ENCODE data around the gene TNNI2.
"Not testable (repeated sequence)": the region's sequence is repeated elsewhere in the genome, so short reads cannot be mapped to it uniquely, and the experiment has no call there.

The TNNI2 gene

DNA sequence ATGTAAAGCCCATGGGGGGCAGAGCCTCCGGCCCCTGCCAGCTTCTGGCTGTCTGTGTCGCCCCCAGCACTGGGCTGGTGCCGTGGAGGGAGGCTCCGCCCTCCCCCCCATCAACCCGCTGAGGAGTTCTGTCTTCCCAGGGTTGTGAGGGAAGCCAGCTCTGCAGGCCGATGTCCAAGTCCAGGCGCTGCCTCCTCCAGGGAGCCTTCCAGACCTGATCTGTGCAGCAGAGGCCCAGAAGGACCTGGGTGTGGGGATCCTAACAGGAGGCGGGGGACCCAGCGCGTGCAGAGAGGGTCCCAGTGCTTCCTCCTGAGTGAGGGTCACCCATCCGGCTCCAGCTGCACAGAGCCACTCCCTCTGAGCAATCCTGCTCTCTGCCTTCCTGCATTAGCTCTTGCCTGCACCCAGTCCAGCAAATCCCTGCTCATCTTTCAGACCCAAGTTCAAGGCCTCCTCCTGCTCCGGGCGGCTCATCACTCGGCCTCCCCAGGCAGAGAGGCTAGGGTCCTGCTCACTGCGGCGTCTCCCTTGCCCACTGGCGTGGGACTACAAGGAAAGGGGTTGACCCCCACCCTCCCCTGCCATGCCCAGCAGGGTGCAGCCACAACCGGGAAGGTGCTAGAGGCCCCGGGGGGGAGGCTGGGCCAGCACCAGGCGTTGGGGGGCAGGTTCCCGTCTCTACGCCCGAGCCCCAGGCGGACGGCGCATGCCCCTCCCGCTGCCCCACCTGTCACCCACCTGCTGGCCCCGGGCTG lies 36.5 kb downstream of the TNNI2 start:
- no peak for DNase-seq (ENCODE audit: low read depth)

DNA sequence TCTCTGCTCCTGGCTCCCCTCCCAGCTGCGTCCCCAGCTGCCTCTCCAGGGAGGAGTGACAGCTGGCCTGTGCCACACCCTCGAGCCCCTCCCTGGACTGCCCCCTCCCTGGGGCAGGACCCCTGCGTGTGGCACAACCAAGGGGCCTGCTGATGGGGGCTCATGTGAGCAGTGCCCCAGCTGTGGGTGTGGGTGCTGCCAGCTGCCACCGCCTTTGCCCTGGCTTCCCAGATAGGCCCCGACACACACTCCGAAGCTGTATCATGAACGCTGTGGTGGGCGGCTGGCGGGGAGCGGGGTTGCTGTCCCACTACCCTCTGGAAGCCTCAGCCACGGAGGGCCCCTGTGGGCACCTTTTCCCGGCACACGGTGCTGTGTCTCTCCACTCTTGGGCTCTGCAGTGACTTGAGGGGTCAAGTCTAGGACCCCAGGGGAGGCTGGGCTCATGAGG lies 37.1 kb downstream of the TNNI2 start:
- DNase-seq (ENCODE audit: low read depth) = not testable (repeated sequence)

DNA sequence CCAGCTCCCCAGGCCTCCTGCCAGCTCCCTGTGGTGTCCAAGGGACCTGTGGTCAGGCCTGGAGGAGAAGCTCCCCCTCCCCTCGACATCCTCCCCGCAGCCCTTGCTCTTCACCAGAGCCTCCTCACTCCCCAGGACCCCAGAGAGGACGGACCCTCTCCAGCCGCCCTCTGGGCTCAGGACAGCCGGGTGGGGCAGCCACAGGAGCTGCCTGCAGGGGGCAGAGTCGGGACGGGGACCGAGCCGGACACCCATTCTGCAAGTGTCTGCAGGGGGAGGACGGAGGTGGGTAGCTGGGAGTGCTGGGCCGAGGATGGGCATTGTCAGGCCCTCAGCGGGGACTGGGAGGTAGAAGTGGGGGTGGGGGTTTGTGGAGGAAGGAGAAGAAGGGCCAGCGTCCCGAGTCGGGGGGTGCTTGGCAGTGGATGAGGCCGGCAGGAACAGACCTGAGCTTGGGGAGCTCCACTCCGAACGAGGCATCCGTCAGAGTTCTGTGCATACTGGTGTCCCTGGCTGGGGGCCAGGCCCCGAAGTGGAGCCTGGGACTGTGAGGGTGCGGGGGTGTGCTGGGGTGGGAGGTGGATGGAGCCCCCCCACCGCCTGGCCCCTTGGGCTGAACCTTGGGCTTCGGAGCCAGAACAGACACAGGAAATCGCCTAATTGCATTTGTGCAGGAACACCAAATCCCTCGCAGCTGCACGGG lies 37.7 kb downstream of the TNNI2 start:
- no peak for DNase-seq (ENCODE audit: low read depth)

DNA sequence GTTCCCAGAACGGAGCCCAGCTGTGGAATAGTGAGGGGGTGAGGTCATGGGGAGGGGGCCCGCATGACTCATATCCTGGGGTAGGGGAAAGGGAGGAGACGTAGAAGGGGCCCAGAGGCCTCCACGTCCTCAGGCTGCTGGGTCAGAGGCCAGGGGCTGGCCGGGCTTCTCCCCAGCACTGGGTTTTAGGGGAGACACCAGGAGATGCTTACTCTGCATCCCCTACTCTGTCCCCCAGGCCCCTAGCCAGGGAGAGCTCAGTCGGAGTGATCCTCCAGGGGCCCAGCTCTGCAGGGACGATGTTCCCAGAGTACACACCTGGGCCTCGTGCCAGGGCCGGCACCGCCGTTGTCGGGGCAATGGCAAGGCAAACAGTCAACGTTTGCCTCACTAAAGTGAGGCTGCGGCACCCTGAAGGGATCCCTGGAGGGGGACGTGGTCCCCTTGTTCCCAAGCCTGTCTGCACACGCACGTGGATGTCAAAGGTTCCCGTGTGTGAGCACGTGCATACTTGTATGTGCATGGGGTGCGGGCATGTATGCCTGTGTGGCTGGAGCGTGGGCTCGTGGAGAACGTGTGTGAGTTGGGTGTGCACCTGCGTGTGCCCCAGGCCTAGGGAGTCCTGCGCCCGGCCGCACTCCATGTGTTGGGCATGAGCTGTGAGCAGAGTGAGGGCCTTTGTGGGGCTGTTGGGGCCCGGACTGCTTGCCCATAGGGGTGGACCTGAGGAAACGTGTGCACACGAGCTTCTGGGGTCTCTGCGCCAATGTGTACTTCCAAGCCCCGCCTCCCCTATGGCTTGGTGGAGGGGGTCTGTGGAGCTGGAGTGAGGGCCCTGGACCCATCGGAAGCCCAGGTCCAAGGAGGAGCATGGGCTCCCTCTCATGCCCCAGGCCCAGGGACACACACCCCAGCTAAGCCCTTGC lies 38.7 kb downstream of the TNNI2 start:
- peak; percentile 14 for DNase-seq (ENCODE audit: low read depth)

DNA sequence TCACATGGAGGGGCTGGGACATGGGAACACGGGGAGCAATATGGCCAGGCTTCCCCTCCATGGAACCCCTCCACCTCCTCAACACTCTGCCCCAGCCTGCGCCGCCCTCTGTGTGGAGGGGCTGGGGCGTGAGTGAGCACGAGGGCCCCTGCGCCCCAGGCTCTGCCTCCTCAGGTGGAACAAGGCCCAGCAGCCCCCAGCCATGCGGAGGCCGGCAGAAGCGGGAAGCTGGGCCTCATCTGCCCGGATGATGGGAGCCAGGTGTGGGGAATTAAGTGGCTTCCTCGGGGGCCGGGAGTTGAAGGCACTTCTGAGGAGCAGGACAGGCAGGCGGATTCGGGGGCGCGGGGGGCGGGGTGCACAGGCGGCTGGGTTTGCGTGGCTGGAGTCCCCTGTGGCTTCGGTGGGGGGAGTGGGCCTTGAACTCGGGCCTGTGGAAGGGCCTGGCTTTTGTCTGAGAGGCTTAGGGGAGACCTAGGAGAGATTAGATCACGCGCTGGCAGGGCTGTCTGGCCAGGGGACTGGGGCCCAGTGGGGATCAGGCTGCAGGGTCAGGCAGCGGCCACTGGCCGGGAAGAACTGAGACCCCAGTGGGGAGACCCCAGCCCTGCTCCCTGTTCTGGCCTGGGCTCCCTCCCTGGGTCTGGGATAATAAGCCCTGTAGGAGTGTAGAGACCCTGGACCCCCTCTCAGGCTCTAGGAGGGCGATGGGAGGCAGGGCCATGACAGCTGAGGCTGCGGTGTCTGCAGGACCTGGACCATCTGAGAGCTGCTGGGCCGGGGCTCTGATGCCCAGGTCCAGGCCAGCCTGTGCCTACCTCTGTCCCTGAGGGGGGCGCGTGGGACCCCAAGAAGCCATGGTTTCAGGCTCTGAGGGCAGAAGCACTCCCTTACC lies 39.6 kb downstream of the TNNI2 start:
- no peak for DNase-seq (ENCODE audit: low read depth)

DNA sequence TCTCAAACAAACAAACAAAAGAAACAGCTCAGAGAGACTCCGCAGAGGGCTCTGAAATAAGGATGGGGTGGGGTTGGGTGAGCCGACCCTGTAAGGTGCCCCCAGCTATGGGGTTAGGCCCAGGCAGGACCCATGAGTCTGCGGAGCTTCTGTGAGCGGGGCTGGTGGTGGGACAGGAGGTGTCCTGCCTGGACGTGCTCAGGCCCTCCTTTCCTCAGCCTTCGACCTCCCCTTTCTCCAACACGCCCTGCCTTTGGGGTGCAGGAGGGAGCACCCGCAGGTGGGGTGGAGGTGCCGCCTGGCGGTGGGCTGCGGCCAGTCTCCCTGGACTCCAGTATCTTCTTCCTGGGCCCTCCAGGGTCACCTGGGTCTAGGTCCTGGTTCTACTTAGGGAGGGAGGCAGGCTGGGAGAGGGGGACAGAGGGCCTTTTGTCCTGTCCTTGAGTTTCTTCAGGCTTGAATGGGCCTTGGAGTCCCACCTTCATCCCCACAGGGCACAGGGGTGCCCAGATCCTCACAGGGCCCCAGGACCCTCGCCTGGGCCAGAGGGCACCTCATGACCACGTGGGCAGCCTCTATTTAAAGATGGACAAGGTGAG lies 40.7 kb downstream of the TNNI2 start:
- no peak for DNase-seq (ENCODE audit: low read depth)

DNA sequence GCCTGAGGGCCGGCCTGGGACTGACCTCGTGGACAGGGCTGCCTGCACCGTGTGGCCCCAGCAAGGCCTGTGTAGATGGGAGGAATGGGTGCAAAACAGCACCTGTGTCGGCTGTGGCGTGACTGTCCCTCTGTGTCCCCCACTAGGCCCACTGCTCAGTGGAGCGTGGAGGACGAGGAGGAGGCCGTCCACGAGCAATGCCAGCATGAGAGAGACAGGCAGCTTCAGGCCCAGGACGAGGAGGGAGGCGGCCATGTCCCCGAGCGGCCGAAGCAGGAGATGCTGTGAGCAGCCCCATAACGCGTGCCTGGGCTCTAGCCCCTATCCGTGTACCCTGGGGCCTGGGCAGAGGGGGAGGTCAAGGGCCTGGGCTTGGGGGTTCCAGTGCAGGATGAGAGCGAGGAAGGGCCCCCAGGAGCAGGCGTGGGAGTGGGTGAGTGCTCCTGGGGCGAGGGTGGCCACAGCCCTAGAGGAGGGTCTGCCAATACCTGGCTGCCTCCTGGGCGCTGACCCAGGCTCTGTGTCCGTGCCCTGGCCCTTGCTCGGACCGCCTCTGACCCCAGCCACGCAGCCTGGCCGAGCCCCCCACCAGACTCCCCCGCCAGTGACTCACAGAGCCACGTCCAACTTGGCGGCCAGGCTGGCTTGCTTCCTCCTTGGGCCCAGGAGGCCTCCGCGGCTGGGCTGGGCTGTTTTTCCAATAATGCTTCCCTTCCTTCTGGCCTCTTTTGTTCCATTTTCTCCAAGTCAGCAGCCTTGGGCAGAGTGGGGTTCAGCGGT lies 41.4 kb downstream of the TNNI2 start:
- no peak for DNase-seq (ENCODE audit: low read depth)

DNA sequence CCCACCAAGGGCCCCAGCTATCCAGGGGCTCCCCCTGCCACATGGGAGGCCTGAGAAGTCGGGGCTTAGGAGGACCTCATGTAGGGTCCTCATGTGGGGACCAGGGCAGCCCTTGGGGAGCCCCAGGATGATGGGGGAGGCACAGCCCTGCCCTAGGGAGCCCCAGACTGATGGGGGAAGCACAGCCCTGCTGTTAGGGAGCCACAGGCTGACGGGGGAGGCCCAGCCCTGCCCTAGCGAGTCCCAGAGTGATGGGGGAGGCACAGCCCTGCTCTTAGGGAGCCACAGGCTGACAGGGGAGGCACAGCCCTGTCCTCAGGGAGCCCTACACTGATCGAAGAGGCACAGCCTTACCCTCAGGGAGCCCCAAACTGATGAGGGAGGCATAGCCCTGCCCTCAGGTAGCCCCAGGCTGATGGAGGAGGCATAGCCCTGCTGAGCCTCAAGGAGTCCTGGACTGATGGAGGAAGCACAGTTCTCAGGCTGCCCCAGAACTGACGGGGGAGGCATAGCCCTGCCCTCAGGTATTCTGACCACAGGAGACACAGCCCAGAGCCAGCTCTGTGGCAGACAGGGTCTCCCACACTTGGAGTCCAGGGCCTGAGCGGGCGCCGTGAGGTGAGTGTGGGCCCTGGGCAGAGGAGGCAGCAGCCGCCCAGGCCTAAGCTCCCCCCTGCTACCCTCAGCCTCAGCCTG lies 42.1 kb downstream of the TNNI2 start:
- DNase-seq (ENCODE audit: low read depth) = no peak

DNA sequence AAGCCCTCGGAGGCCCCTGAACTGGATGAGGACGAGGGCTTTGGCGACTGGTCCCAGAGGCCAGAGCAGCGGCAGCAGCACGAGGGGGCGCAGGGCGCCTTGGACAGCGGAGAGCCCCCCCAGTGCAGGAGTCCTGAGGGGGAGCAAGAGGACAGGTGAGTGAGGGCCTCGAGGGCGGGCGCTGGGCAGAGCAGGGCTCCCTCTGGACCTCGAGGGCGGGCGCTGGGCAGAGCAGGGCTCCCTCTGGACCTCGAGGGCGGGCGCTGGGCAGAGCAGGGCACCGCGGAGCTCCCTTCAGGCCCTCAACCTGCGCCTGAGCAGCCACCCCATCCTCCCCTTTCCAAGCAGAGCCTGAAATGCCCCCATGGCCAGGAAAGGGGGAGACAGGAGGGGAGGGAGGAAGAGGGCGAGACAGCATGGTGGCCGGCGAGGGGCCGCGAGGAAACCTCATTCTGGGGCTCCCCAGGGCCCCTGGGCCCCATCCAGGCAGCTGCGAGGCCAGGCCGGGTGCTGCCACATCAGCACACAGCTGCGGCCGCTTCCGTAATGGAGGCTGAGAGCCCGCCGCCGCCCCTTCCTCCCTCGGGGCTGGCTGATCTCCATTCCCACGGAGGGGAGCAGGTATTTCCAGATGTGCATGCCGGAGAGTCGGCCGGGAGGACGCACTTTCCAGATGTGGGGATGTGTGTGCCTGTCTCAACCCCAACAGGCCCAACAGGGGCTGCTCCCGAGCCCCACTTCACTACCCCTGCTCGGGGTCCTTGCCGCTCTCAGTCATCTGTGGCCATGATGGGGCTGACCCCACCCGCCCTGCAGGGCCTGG lies 42.9 kb downstream of the TNNI2 start:
- no peak for DNase-seq (ENCODE audit: low read depth)

DNA sequence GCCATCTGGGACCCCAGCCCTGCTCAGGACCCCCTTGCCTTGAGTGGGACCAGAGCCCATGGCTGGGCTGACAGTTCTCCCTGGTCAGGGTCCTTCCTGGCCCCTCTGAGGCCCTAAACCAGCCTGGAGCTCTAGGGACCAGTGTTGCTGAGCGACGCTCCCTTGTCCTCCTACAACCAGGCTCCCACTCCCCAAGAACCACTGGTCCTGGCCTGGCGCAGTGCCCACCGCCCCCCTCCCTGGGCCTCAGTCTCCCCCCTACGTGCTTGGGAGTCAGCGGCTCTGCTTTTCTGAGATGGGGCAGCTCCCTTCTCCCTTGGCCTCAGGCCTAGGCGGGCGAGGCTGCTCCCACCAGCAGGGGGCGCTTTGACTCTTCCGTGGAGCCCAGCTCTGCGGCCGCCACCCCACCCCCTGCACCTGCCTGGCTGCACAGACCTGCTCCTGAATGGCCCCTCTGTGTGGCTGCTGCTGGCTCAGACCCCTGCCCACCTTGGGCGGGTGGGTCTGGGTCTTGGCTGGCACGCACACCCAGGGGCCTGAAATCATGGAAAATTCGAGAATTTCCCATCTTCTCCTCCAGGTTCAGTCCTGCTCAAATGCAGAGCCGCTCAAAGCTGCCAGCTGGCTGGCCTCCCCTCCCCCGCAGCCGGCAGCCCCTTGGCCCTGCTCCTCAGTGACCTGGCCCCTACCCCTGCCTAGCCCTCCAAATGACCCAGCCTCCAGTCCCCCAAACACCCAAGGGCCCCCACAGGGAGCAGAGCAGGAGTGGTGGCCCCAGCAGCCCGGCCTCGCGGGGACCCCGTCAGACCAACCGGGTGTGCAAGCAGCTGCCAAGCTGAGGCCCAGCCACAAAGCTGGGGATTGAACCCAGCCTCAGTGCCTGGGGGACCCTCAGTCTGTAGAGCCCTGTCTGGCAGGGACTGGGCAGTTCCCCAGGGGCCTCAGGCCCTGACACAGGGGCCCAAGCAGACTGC lies 43.8 kb downstream of the TNNI2 start:
- peak; percentile 38 for DNase-seq (ENCODE audit: low read depth)

DNA sequence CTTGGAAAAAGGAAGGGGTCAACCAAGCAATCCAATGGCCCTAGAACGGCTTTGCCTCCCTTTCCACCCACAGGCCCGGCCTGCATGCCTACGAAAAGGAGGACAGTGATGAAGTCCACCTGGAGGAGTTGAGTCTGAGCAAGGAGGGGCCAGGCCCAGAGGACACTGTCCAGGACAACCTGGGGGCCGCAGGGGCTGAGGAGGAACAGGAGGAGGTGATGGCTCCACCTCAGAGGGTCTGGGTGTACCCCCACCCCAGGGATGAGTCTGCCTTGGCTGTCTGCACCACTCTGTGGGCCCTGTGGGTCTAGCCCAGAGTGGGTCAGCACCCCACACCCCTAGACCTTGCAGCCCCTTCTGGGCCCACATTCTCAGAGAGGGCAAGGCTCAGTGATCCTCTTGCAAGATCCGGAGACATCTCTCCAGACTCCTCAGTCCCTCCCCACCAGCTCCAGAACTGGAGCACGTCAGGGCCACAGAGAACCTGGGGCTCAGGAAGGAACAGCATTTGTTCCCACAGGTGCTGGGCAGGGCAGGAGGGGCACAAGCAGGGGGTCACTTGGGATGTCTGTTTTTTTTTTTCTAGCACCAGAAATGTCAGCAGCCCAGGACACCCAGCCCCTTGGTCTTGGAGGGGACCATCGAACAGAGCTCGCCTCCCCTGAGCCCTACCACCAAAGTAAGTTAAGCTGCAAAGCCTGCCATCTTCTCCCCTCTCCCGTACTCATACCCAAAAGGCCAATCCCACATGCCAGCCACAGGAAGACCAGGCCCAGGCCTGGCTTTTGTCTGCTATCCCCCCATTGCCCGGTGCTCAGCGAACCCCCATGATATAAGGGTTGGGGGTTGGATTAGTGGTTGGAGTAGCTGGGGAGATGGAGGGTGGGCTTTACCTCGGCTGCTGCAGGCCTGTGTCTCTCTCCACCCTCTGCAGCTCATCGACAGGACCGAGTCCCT lies 44.8 kb downstream of the TNNI2 start:
- DNase-seq (ENCODE audit: low read depth) = no peak

DNA sequence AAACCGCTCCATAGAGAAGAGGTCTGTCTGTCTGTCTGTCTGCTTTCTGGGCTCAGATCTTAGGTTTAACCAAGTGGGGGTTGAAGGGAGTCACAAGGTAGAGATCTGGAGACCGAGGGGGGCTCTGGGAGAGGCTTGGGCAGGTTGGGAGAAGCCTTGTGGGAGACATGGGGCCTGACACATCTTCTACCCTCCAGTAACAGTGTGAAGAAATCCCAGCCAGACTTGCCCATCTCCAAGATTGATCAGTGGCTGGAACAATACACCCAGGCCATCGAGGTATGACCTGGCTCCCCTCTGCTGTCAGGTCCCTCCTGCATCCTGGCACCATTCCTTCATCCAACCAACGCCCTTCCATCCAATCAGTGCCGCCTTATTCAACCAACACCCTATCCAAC lies 45.5 kb downstream of the TNNI2 start:
- no peak for DNase-seq (ENCODE audit: low read depth)

DNA sequence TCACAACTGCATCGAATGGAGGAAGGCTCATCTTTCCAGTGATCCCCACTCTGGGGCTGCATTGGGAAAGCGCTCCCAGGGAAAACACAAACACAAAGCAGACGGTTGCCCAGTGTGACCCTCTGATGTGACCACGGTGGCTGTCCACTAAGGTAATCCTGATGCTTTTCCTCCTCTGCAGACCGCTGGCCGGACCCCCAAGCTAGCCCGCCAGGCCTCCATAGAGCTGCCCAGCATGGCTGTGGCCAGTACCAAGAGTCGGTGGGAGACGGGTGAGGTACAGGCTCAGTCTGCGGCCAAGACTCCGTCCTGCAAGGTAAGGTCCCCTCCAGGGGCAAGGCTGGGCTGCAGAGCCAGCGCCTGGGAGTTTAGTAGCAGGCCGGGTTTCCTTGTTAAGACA lies 47.8 kb downstream of the TNNI2 start:
- not testable (repeated sequence) for DNase-seq (ENCODE audit: low read depth)

DNA sequence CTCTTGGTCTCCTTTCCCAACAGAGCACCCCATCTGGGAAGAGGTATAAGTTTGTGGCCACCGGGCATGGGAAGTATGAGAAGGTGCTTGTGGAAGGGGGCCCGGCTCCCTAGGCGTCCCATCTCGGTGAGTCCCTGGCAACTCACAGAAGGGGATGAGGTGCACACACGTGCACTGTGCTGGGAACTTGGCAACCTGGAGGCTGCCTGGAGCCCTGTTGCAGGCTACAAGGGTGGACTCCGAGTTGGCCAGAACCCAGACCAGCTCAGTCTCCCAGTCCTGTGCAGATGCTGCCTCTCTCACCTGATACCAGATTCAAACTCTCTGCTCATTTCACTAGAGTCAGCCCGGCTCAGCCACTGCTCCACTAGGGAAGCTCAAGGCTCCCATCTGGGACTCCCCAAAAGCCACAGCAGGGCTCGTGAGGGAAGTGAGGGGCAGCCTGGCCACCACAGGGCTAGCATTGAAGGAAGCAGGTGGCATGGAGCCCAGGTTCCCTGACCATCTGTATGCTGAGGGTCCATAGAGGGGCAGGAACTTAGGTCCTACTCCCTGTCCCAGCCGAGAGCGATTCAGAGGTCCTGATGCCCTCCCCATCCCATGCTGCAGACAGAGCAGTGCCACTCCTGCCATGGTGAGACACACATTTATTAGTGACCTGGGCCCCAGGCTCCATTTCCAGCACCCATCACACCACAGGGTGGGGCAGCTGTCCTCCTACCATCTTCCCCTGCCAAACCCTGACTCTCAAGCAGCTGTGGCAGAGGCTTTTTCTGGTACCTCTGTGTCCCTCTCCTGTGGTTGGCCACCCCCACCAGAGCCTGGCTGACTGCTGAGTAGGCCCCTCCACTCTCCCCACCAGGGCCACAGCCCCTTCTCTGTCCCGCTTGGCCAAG lies 48.9 kb downstream of the TNNI2 start:
- DNase-seq (ENCODE audit: low read depth) = no peak

DNA sequence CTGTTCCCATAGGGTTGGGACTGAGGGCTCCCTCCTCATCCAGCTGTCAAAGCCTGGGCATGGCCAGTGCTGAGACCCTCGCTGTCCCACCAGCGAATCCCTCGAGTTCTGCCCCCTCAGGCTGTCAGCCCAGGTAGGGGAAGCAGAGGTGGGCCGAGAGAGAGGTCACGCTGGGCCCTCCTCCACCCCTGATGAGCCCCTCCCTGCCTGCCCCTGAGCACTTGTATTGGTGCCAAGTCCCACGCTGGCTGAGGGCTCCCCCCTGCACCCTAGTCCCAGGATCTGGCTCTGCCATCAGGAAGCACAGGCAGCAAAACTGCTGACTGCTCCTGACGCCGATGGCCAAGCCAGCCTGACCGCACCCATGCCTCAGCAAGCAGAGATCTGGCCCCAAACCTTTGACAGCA lies 49.6 kb downstream of the TNNI2 start:
- no peak for DNase-seq (ENCODE audit: low read depth)

Data from fibroblast of gingiva (primary cell).